HepG2 (cell line): ENCODE data around the gene ABHD2. TPM values are rescaled to one million over a fixed set of nuclear protein-coding genes. Genes with fewer than 3 reads are reported as not detected.

ENCODE experiments used
- ATRX ChIP-seq: sonication (generic); formaldehyde crosslinking; IDR thresholded peaks from 2 replicates; pipeline ENCODE4 v1.4.0; 2020; ENCODE audit warnings: missing genetic modification reagents, borderline replicate concordance
- GATAD2A ChIP-seq: IDR thresholded peaks from 2 replicates; pipeline ENCODE4 v1.6.1; 2016
- HIVEP1 ChIP-seq: sonication (generic); formaldehyde crosslinking; IDR thresholded peaks from 2 replicates; pipeline ENCODE4 v1.4.0; 2020; ENCODE audit warnings: mild to moderate bottlenecking, missing genetic modification reagents
- HMGXB4 ChIP-seq, 2 experiments: sonication (generic) in 1 of 2; formaldehyde crosslinking in 1 of 2; IDR thresholded peaks; 2 replicates each; pipeline versions ENCODE4 v1.4.0 to v1.6.1; 2018 to 2020; ENCODE audit warnings: missing genetic modification reagents in 2 of 2, borderline replicate concordance in 1 of 2, low read depth in 1 of 2, mild to moderate bottlenecking in 1 of 2, missing biosample characterization in 1 of 2
- JDP2 ChIP-seq: sonication (generic); formaldehyde crosslinking; IDR thresholded peaks from 2 replicates; pipeline ENCODE4 v1.8.1; 2022; ENCODE audit warnings: missing genetic modification reagents, borderline replicate concordance
- NR2F2 ChIP-seq: IDR thresholded peaks from 2 replicates; pipeline ENCODE4 v1.6.1; 2012; ENCODE audit warnings: low read depth, inconsistent platforms, borderline replicate concordance
- SOX6 ChIP-seq, 2 experiments: fragments of 450-650 bp in 1 of 2; sonication (generic) in 1 of 2; formaldehyde crosslinking in 1 of 2; IDR thresholded peaks; 2 replicates each; pipeline versions ENCODE4 v1.4.0 to v1.6.1; 2017 to 2020; ENCODE audit warnings: antibody characterized with exemption in 1 of 2, mild to moderate bottlenecking in 1 of 2, missing genetic modification reagents in 1 of 2
- SRSF1 ChIP-seq: fragments of 200-400 bp; formaldehyde crosslinking; optimal IDR thresholded peaks from 2 replicates; pipeline ENCODE3; 2017; ENCODE audit warnings: mild to moderate bottlenecking, low read depth, low read length, moderate library complexity
- TOE1 ChIP-seq: sonication (generic); formaldehyde crosslinking; IDR thresholded peaks from 2 replicates; pipeline ENCODE4 v1.4.0; 2020; ENCODE audit warnings: mild to moderate bottlenecking, missing genetic modification reagents
- USF2 ChIP-seq, 2 experiments: sonication (generic) in 1 of 2; formaldehyde crosslinking in 1 of 2; IDR thresholded peaks; 2 replicates each; pipeline versions ENCODE4 v1.5.1 to v1.6.1; 2011 to 2020; ENCODE audit warnings: borderline replicate concordance in 1 of 2, low read depth in 1 of 2, low read length in 1 of 2, mild to moderate bottlenecking in 1 of 2, missing genetic modification reagents in 1 of 2, moderate library complexity in 1 of 2
- YY1 ChIP-seq: IDR thresholded peaks from 2 replicates; pipeline ENCODE4 v1.6.1; 2011; ENCODE audit warnings: low read length, low read depth, moderate library complexity, mild to moderate bottlenecking; ENCODE audit not compliant: insufficient read depth, insufficient replicate concordance
- ZFP62 ChIP-seq: sonication (generic); formaldehyde crosslinking; IDR thresholded peaks from 2 replicates; pipeline ENCODE4 v1.4.0; 2020; ENCODE audit warnings: missing genetic modification reagents
- ZNF235 ChIP-seq: sonication (generic); formaldehyde crosslinking; IDR thresholded peaks from 2 replicates; pipeline ENCODE4 v1.8.1; 2023; ENCODE audit warnings: mild to moderate bottlenecking, missing genetic modification reagents, borderline replicate concordance
- ZNF260 ChIP-seq: sonication (generic); formaldehyde crosslinking; IDR thresholded peaks from 2 replicates; pipeline ENCODE4 v1.4.0; 2020; ENCODE audit warnings: missing genetic modification reagents, low read depth, mild to moderate bottlenecking, borderline replicate concordance
- ZNF263 ChIP-seq: sonication (generic); formaldehyde crosslinking; IDR thresholded peaks from 2 replicates; pipeline ENCODE4 v1.4.0; 2020; ENCODE audit warnings: missing genetic modification reagents
- ZNF326 ChIP-seq: sonication (generic); formaldehyde crosslinking; IDR thresholded peaks from 2 replicates; pipeline ENCODE4 v1.4.0; 2020; ENCODE audit warnings: missing genetic modification reagents, borderline replicate concordance
- ZNF691 ChIP-seq: sonication (generic); formaldehyde crosslinking; IDR thresholded peaks from 2 replicates; pipeline ENCODE4 v1.4.0; 2020; ENCODE audit warnings: missing genetic modification reagents, low read depth, mild to moderate bottlenecking, borderline replicate concordance
- ZUFSP ChIP-seq: sonication (generic); formaldehyde crosslinking; IDR thresholded peaks from 2 replicates; pipeline ENCODE4 v1.9.0; 2021; ENCODE audit warnings: missing genetic modification reagents, mild to moderate bottlenecking, borderline replicate concordance
- polyA plus RNA-seq, 8 experiments: library from polyadenylated mRNA; depleted of rRNA in 3 of 8; stranded (reverse) in 7 of 8; unstranded in 1 of 8; fragments of >200 nt; fragmentation: Illumina TruSeq in 4 of 8; extraction: Trizol in 4 of 8; gene quantifications; 2 replicates each; pipeline versions ENCODE4 v1.2.1 to v1.2.3, GENCODE V29; 2011 to 2016; ENCODE audit warnings: low read depth in 4 of 8, missing spikeins in 1 of 8, mixed read lengths in 1 of 8; ENCODE audit not compliant: insufficient read depth in 1 of 8
- total RNA-seq, 5 experiments: library from RNA; depleted of rRNA; stranded (reverse); fragments of >200 nt; fragmentation: Illumina TruSeq; extraction: Trizol; gene quantifications; 2 replicates each; pipeline ENCODE4 v1.2.3, GENCODE V29; 2016; ENCODE audit warnings: low read depth in 1 of 5

Gene ABHD2
- total and polyA plus RNA-seq, 2 of the 13 experiments (the other 11 are each of a cell fraction or from before 2014, with no cell fraction given): 14.8 to 22.4 TPM

- TF ChIP-seq ZNF235 (no peak), YY1 (no peak), ZNF263 (0 out of 2 replicates have a peak, but pooled peaks have one; percentile 19), ZNF691 (CRISPR knock-in tag) (0 out of 2 replicates have a peak, but pooled peaks have one; percentile 44), ZNF326 (CRISPR knock-in tag) (no peak), HMGXB4 (CRISPR knock-in tag; IDR thresholded peaks at IDR 0.05; ENCODE audit: borderline replicate concordance in 1 of 2, low read depth in 1 of 2) (no peak; a peak in 1 of 4 replicates), USF2 (IDR thresholded peaks at IDR 0.05; ENCODE audit: low read depth, low read length) (no peak), USF2 (CRISPR knock-in tag; IDR thresholded peaks at IDR 0.05; ENCODE audit: borderline replicate concordance) (no peak), SOX6 (IDR thresholded peaks at IDR 0.05) (no peak), SOX6 (CRISPR knock-in tag; IDR thresholded peaks at IDR 0.05) (peak; percentile 63), HIVEP1 (CRISPR knock-in tag) (no peak), SRSF1 (no peak), ZFP62 (no peak), JDP2 (CRISPR knock-in tag) (no peak), GATAD2A (CRISPR knock-in tag) (peak; percentile 62), ZNF260 (no peak), TOE1 (CRISPR knock-in tag) (no peak), NR2F2 (0 out of 2 replicates have a peak, but pooled peaks have one; percentile 29), ZUFSP (CRISPR knock-in tag) (no peak), ATRX (CRISPR knock-in tag) (no peak)
These were observed 40.3 kb downstream of the ABHD2 start (continued) for GRCh38 chr15:89128320-89129122.
